ENCODE results near the gene STMN3.

DNA sequence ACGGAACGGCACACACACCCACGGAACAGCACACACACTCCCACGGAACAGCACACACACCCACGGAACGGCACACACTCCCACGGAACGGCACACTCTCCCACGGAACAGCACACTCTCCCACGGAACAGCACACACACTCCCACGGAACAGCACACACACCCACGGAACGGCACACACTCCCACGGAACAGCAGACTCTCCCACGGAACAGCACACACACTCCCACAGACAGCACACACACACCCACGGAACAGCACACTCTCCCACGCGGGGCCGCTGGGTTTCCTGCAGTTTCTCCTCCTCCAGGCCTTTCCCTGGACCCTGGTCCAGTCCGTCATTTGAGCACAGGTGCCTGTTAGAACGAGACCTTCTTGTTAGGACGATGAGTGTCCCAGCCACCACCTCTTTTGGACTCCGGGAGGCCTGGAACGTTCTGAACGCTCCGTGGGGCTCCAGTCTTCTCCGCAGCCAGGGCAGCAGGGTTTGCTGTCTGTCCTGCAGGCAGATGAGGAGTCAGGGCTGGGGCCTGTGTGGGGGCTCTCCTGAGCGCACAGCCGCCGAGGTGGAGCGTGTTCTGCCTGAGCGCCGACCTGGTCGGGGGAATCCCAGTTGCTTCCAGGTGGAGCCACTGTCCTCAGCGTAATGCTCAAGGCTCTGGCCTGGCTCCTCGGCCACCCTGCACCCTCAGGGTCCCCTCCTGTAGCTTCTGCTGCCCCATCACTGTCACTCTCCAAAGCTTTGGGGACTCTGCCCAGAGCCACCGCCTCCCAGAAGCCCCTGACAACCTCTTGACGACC, 25.6 kb upstream of the STMN3 start:
- TF ChIP-seq, protein P1, sequence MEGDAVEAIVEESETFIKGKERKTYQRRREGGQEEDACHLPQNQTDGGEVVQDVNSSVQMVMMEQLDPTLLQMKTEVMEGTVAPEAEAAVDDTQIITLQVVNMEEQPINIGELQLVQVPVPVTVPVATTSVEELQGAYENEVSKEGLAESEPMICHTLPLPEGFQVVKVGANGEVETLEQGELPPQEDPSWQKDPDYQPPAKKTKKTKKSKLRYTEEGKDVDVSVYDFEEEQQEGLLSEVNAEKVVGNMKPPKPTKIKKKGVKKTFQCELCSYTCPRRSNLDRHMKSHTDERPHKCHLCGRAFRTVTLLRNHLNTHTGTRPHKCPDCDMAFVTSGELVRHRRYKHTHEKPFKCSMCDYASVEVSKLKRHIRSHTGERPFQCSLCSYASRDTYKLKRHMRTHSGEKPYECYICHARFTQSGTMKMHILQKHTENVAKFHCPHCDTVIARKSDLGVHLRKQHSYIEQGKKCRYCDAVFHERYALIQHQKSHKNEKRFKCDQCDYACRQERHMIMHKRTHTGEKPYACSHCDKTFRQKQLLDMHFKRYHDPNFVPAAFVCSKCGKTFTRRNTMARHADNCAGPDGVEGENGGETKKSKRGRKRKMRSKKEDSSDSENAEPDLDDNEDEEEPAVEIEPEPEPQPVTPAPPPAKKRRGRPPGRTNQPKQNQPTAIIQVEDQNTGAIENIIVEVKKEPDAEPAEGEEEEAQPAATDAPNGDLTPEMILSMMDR (tag by site-specific recombination; IDR thresholded peaks at IDR 0.05): no peak
- TF ChIP-seq ZNF664 (tag by site-specific recombination; IDR thresholded peaks at IDR 0.05) (no peak), BCL11A (tag by site-specific recombination; IDR thresholded peaks at IDR 0.05; ENCODE audit: low read depth) (no peak), ZNF549 (tag by site-specific recombination; IDR thresholded peaks at IDR 0.05) (no peak), MZF1 (tag by site-specific recombination; IDR thresholded peaks at IDR 0.05; ENCODE audit: borderline replicate concordance) (no peak), ZNF354C (tag by site-specific recombination; IDR thresholded peaks at IDR 0.05; ENCODE audit: borderline replicate concordance, low read depth) (no peak), ZNF24 (tag by site-specific recombination; IDR thresholded peaks at IDR 0.05) (no peak), REST (tag by site-specific recombination; IDR thresholded peaks at IDR 0.05) (no peak)
- TF ChIP-seq, protein P2, sequence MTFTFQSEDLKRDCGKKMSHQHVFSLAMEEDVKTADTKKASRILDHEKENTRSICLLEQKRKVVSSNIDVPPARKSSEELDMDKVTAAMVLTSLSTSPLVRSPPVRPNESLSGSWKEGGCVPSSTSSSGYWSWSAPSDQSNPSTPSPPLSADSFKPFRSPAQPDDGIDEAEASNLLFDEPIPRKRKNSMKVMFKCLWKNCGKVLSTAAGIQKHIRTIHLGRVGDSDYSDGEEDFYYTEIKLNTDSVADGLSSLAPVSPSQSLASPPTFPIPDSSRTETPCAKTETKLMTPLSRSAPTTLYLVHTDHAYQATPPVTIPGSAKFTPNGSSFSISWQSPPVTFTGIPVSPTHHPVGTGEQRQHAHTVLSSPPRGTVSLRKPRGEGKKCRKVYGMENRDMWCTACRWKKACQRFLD (tag by site-specific recombination; IDR thresholded peaks at IDR 0.05): no peak

Measured in HEK293 (cell line).